CD14-positive monocyte (primary cell): Measurements from ENCODE around the gene ZBED4. TPM values are rescaled to one million over a fixed set of nuclear protein-coding genes. Genes with fewer than 3 reads are reported as not detected.

Experiments used
- DNase-seq, 3 donors: peaks; one replicate each; pipeline ENCODE4 v3.0.0-alpha.2; 2011 to 2022
- H2AFZ ChIP-seq: 2 replicates; pipeline ENCODE4 v1.6.0; 2012; ENCODE audit warnings: mild to moderate bottlenecking, low read depth, low read length, inconsistent platforms; ENCODE audit not compliant: insufficient read depth, poor library complexity, severe bottlenecking
- H3K27ac ChIP-seq, 2 donors: 1 replicate in 1 of 2; 2 replicates in 1 of 2; pipeline ENCODE4 v1.5.1; 2012 to 2013; ENCODE audit warnings: low read length in 2 of 2, control low read depth in 1 of 2, inconsistent platforms in 1 of 2, low read depth in 1 of 2, mild to moderate bottlenecking in 1 of 2
- H3K27me3 ChIP-seq, 2 donors: one replicate each; pipeline versions ENCODE4 v1.6.0 to v1.6.1; 2011 to 2013; ENCODE audit warnings: low read length in 2 of 2; ENCODE audit not compliant: control insufficient read depth in 2 of 2, insufficient read depth in 2 of 2
- H3K36me3 ChIP-seq, 2 donors: replicated peaks in 1 of 2; 1 replicate in 1 of 2; 2 replicates in 1 of 2; pipeline versions ENCODE4 v1.5.1 to v1.6.1; 2012 to 2013; ENCODE audit warnings: low read length in 2 of 2, control low read depth in 1 of 2, inconsistent platforms in 1 of 2, mild to moderate bottlenecking in 1 of 2; ENCODE audit not compliant: insufficient read depth in 2 of 2, control insufficient read depth in 1 of 2
- H3K4me1 ChIP-seq, 2 donors: 1 replicate in 1 of 2; 2 replicates in 1 of 2; pipeline versions ENCODE4 v1.5.1 to v1.6.1; 2012 to 2013; ENCODE audit warnings: low read length in 2 of 2, control low read depth in 1 of 2, inconsistent platforms in 1 of 2, mild to moderate bottlenecking in 1 of 2, moderate library complexity in 1 of 2; ENCODE audit not compliant: insufficient read depth in 2 of 2, control insufficient read depth in 1 of 2
- H3K4me2 ChIP-seq: replicated peaks from 2 replicates; pipeline ENCODE3; 2012; ENCODE audit warnings: low read length, moderate library complexity, mild to moderate bottlenecking; ENCODE audit not compliant: poor library complexity, severe bottlenecking; ENCODE audit errors: extremely low read depth
- H3K4me3 ChIP-seq, 3 experiments: fragments of 200-600 bp in 1 of 3; sonication (generic) in 1 of 3; replicated peaks in 1 of 3; 1 replicate in 2 of 3; 2 replicates in 1 of 3; pipeline ENCODE4 v1.5.1; 2011 to 2013; ENCODE audit warnings: low read length in 3 of 3, mild to moderate bottlenecking in 3 of 3, control low read depth in 2 of 3, low read depth in 2 of 3, inconsistent platforms in 1 of 3, moderate library complexity in 1 of 3
- H3K79me2 ChIP-seq: 2 replicates; pipeline ENCODE4 v1.6.0; 2012; ENCODE audit warnings: mild to moderate bottlenecking, control low read depth, inconsistent platforms, low read length, moderate library complexity; ENCODE audit not compliant: insufficient read depth
- H3K9ac ChIP-seq: 2 replicates; pipeline ENCODE4 v1.6.0; 2017; ENCODE audit warnings: low read length, mild to moderate bottlenecking; ENCODE audit not compliant: insufficient read depth, poor library complexity, severe bottlenecking
- H3K9me3 ChIP-seq, 2 donors: replicated peaks in 1 of 2; 1 replicate in 1 of 2; 2 replicates in 1 of 2; pipeline versions ENCODE4 v1.5.1 to v1.6.1; 2012 to 2013; ENCODE audit warnings: low read length in 2 of 2, control low read depth in 1 of 2; ENCODE audit not compliant: control insufficient read depth in 1 of 2, insufficient read depth in 1 of 2
- H4K20me1 ChIP-seq: 2 replicates; pipeline ENCODE4 v1.6.0; 2012; ENCODE audit warnings: mild to moderate bottlenecking, low read length, control low read depth, moderate library complexity; ENCODE audit not compliant: insufficient read depth
- H3K27ac Mint-ChIP-seq, 7 donors: one replicate each; pipeline ENCODE4 v1.8.0; 2020; ENCODE audit warnings: mild to moderate bottlenecking in 7 of 7, mixed read lengths in 7 of 7, moderate library complexity in 6 of 7, inconsistent platforms in 2 of 7
- H3K27me3 Mint-ChIP-seq, 3 donors: one replicate each; pipeline ENCODE4 v1.8.0; 2021 to 2022; ENCODE audit warnings: low read depth in 3 of 3, mild to moderate bottlenecking in 3 of 3, mixed read lengths in 3 of 3, moderate library complexity in 3 of 3, inconsistent platforms in 1 of 3
- H3K36me3 Mint-ChIP-seq, 2 donors: one replicate each; pipeline ENCODE4 v1.8.0; 2020; ENCODE audit warnings: mixed read lengths in 2 of 2, inconsistent platforms in 1 of 2, mild to moderate bottlenecking in 1 of 2
- H3K4me1 Mint-ChIP-seq: one replicate; pipeline ENCODE4 v1.8.0; 2020; ENCODE audit warnings: mild to moderate bottlenecking, mixed read lengths
- H3K4me3 Mint-ChIP-seq, 2 donors: one replicate each; pipeline ENCODE4 v1.8.0; 2020; ENCODE audit warnings: mild to moderate bottlenecking in 2 of 2, mixed read lengths in 2 of 2, moderate library complexity in 1 of 2
- H3K9me3 Mint-ChIP-seq, 7 donors: one replicate each; pipeline ENCODE4 v1.8.0; 2020 to 2022; ENCODE audit warnings: mixed read lengths in 7 of 7, mild to moderate bottlenecking in 6 of 7, moderate library complexity in 6 of 7, inconsistent platforms in 2 of 7
- WGBS: methylation state at CpG from one replicate; pipeline ENCODE4 v1.1.5; 2013; ENCODE audit warnings: missing lambda C conversion rate; ENCODE audit not compliant: insufficient coverage; 5-methylcytosine and 5-hydroxymethylcytosine counted together
- intact Hi-C, 2 donors: fragments of 100-400 bp; cut with micrococcal nuclease; formaldehyde crosslinking; loops; one replicate each; pipeline versions ENCODE4 v1.15.0 to v1.15.1; 2023
- polyA plus RNA-seq, 3 donors: library from polyadenylated mRNA; depleted of rRNA in 1 of 3; unstranded in 2 of 3; stranded (reverse) in 1 of 3; fragments of 300-500 nt in 2 of 3; fragments of >200 nt in 1 of 3; fragmentation: Illumina TruSeq in 2 of 3; gene quantifications; 1 replicate in 2 of 3; 2 replicates in 1 of 3; pipeline ENCODE4 v1.2.3, GENCODE V29; 2012 to 2021
- TF ChIP-seq, protein P1 (sequence below): fragments of 200-600 bp; IDR thresholded peaks from one replicate; pipeline ENCODE4 v1.8.0; 2022; ENCODE audit warnings: antibody characterized with exemption, mild to moderate bottlenecking

The ZBED4 gene
- polyA plus RNA-seq, 3 donors, result 3.8 to 8.2 (median 5.7) TPM

DNA sequence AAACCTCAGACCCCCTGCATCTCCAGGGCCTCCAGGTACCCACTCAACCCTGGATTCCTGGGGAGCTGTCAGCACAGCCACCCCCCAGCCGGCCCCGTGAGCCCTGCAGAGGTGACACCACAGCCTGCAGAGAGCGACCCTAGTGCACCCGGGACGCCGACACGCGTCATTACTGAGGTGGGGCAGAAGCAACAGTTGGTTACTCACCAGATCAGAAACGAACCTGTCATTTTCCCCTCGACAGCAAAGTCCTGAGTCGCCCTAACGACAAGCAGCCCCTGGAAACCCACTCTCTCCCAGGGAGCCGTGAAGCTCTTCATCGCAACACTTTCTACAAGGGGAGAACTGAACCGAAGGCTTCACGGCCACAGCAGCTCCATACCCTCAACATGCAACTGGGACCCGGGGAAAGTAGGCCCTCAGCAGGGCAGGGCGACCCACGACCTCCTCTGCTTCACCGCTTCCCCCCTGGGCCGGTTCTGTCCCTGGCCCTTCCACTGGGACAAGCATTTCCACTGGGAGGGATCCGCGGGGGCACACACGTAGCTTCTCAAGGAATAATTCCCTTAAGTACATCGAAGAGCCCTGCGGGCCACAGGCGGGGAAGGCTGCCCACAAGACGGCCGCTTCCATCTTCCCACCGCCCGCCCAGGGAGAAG lies 27.6 kb upstream of the ZBED4 start:
- Mint-ChIP-seq H3K4me3 (peak overlapping the region; percentile 86 to 92), H3K9me3 (peaks cover 0 to 4% (median 0%) of the 10 kb centered on the region in 7 donors), H3K27ac (peak overlapping the region; percentile 50 to 86 (median 77)), H3K36me3 (peaks cover 26 to 41% of the 10 kb centered on the region in 2 donors), H3K4me1 (peaks cover 35% of the 10 kb centered on the region), H3K27me3 (no peaks in the 10 kb centered on the region)
- Histone ChIP-seq H3K79me2 (peaks cover 65% of the 10 kb centered on the region), H3K27ac (peak overlapping the region in 1 of 2 donors; percentile 76), H3K4me3 (peak overlapping the region; percentile 52 to 79 (median 78)), H3K9me3 (no peaks in the 10 kb centered on the region), H3K27me3 (no peaks in the 10 kb centered on the region), H3K4me2 (peak overlapping the region; percentile 92), H4K20me1 (peaks cover 58% of the 10 kb centered on the region), H2AFZ (no peak overlapping the region), H3K4me1 (peaks cover 40 to 49% of the 10 kb centered on the region in 2 donors), H3K36me3 (peaks cover 37 to 38% of the 10 kb centered on the region in 2 donors), H3K9ac (peak overlapping the region; percentile 79)
- intact Hi-C loops, result no loop called here
- peak in 1 of 3 donors; percentile 36 for DNase-seq
- 19% methylated on average over 31 of the region's 31 CpGs for WGBS
- TF ChIP-seq, protein P1, sequence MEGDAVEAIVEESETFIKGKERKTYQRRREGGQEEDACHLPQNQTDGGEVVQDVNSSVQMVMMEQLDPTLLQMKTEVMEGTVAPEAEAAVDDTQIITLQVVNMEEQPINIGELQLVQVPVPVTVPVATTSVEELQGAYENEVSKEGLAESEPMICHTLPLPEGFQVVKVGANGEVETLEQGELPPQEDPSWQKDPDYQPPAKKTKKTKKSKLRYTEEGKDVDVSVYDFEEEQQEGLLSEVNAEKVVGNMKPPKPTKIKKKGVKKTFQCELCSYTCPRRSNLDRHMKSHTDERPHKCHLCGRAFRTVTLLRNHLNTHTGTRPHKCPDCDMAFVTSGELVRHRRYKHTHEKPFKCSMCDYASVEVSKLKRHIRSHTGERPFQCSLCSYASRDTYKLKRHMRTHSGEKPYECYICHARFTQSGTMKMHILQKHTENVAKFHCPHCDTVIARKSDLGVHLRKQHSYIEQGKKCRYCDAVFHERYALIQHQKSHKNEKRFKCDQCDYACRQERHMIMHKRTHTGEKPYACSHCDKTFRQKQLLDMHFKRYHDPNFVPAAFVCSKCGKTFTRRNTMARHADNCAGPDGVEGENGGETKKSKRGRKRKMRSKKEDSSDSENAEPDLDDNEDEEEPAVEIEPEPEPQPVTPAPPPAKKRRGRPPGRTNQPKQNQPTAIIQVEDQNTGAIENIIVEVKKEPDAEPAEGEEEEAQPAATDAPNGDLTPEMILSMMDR, result no peak

DNA sequence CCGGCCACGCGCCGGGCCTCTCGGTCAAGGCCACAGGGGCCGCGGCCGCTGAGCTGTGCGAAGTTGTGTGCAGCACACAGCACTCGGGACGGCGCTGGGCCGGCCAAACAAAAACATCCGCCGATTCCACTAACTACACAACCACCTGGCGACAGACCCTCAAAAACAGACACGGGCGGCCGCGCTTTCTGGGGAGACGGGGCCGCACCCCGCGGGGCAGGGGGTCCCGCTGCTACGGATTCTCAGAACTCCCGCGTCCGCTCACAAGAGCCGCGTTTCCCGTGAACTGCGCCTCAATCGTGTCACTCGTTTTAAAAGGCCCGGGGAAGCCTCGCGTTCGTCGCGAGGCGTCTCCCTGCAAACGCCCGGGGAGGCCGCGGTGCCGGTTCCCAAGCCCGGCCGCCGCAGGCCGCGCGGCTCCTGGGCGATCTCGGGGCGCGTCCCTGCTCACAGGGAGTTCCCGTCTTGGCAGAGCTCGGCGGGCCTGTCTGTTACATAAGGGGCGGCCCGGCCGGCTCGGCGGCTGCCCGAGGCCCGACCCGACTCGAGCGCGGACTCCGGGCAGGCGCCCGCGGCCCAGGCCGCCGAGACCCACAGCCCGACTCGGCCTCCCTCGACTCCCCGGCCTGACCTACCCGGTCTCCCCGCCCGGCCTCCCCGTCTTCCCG lies 26.9 kb upstream of the ZBED4 start:
- TF ChIP-seq, protein P1, result no peak
- H3K27me3 ChIP-seq, result no peaks in the 10 kb centered on the region
- intact Hi-C loops, result no loop called here
- peaks cover 58% of the 10 kb centered on the region for H3K79me2 ChIP-seq
- Mint-ChIP-seq H3K9me3 (peaks cover 0 to 4% (median 0%) of the 10 kb centered on the region in 7 donors), H3K27me3 (no peaks in the 10 kb centered on the region), H3K4me1 (peaks cover 35% of the 10 kb centered on the region), H3K27ac (peak overlapping the region; percentile 68 to 86 (median 77)), H3K4me3 (peak overlapping the region; percentile 86 to 92), H3K36me3 (peaks cover 23 to 35% of the 10 kb centered on the region in 2 donors)
- peaks cover 40 to 49% of the 10 kb centered on the region in 2 donors for H3K4me1 ChIP-seq
- H2AFZ ChIP-seq, result no peak overlapping the region
- peak in 2 of 3 donors; percentile 33 to 59 for DNase-seq
- no peaks in the 10 kb centered on the region for H3K9me3 ChIP-seq
- peak overlapping the region in 1 of 2 donors; percentile 76 for H3K27ac ChIP-seq
- peak overlapping the region; percentile 92 for H3K4me2 ChIP-seq
- H3K4me3 ChIP-seq, result peak overlapping the region; percentile 52 to 79 (median 78)
- H3K9ac ChIP-seq, result peak overlapping the region; percentile 79
- H4K20me1 ChIP-seq, result peaks cover 51% of the 10 kb centered on the region
- peaks cover 31 to 33% of the 10 kb centered on the region in 2 donors for H3K36me3 ChIP-seq
- WGBS, result under 1% methylated on average over 86 of the region's 86 CpGs
